ENCODE results near the gene CX3CR1.
"Not testable (repeated sequence)": the region's sequence is repeated elsewhere in the genome, so short reads cannot be mapped to it uniquely, and the experiment has no call there.

The CX3CR1 gene

GRCh38 chr3:39279745-39280517, at the start of gene CX3CR1:
Gene CX3CR1 (minus strand): TSS chr3:39280036. CDS start chr3:39266509, 13,527 bp downstream.
- Histone ChIP-seq H3K4me1 (ENCODE audit: control insufficient read depth, insufficient read depth, low read length) (no peaks in the 10 kb centered on the region), H3K27me3 (ENCODE audit: control insufficient read depth, insufficient read depth, low read length) (no peaks in the 10 kb centered on the region), H3K36me3 (ENCODE audit: control insufficient read depth, insufficient read depth, low read length) (no peaks in the 10 kb centered on the region), H3K9me3 (ENCODE audit: control insufficient read depth, insufficient read depth, low read length) (no peaks in the 10 kb centered on the region), H3K4me3 (ENCODE audit: low read depth, low read length) (no peak within 1 kb of the TSS), H3K9ac (ENCODE audit: low read depth, low read length) (no peak within 1 kb of the TSS), H3K27ac (ENCODE audit: low read depth, low read length) (no peak within 1 kb of the TSS)

- Histone ChIP-seq H3K36me3 (ENCODE audit: control insufficient read depth, insufficient read depth, low read length) (no peaks in the 10 kb centered on the region), H3K4me1 (ENCODE audit: control insufficient read depth, insufficient read depth, low read length) (peaks cover 17% of the 10 kb centered on the region), H3K9me3 (ENCODE audit: control insufficient read depth, insufficient read depth, low read length) (no peaks in the 10 kb centered on the region), H3K27me3 (ENCODE audit: control insufficient read depth, insufficient read depth, low read length) (no peaks in the 10 kb centered on the region), H3K9ac (ENCODE audit: low read depth, low read length) (no peak within 1 kb of the TSS), H3K27ac (ENCODE audit: low read depth, low read length) (no peak within 1 kb of the TSS), H3K4me3 (ENCODE audit: low read depth, low read length) (no peak within 1 kb of the TSS)
Measured at GRCh38 chr3:39329493-39329892, 49.7 kb upstream of the CX3CR1 start, which contains the start of gene CCR8. Gene CCR8 (plus strand): TSS chr3:39329709. CDS start chr3:39332332, 2,623 bp downstream.

- Histone ChIP-seq H3K9me3 (ENCODE audit: control insufficient read depth, insufficient read depth, low read length) (no peaks in the 10 kb centered on the region), H3K27ac (ENCODE audit: low read depth, low read length) (no peak overlapping the region), H3K4me1 (ENCODE audit: control insufficient read depth, insufficient read depth, low read length) (peaks cover 22% of the 10 kb centered on the region), H3K9ac (ENCODE audit: low read depth, low read length) (no peak overlapping the region), H3K27me3 (ENCODE audit: control insufficient read depth, insufficient read depth, low read length) (no peaks in the 10 kb centered on the region), H3K4me3 (ENCODE audit: low read depth, low read length) (no peak overlapping the region), H3K36me3 (ENCODE audit: control insufficient read depth, insufficient read depth, low read length) (no peaks in the 10 kb centered on the region)
Measured at GRCh38 chr3:39327746-39328349, 48.0 kb upstream of the CX3CR1 start.

GRCh38 chr3:39327053-39327745, 47.4 kb upstream of the CX3CR1 start:
- no peak overlapping the region for H3K27ac ChIP-seq (ENCODE audit: low read depth, low read length)
- no peak overlapping the region for H3K9ac ChIP-seq (ENCODE audit: low read depth, low read length)
- no peak overlapping the region for H3K4me3 ChIP-seq (ENCODE audit: low read depth, low read length)
- no peaks in the 10 kb centered on the region for H3K27me3 ChIP-seq (ENCODE audit: control insufficient read depth, insufficient read depth, low read length)
- no peaks in the 10 kb centered on the region for H3K9me3 ChIP-seq (ENCODE audit: control insufficient read depth, insufficient read depth, low read length)
- peaks cover 22% of the 10 kb centered on the region for H3K4me1 ChIP-seq (ENCODE audit: control insufficient read depth, insufficient read depth, low read length)
- no peaks in the 10 kb centered on the region for H3K36me3 ChIP-seq (ENCODE audit: control insufficient read depth, insufficient read depth, low read length)

- no peak overlapping the region for H3K9ac ChIP-seq (ENCODE audit: low read depth, low read length)
Measured at GRCh38 chr3:39325236-39325635, 45.4 kb upstream of the CX3CR1 start.

GRCh38 chr3:39323494-39323893, 43.7 kb upstream of the CX3CR1 start:
- no peaks in the 10 kb centered on the region for H3K36me3 ChIP-seq (ENCODE audit: control insufficient read depth, insufficient read depth, low read length)
- H3K27me3 ChIP-seq (ENCODE audit: control insufficient read depth, insufficient read depth, low read length) = no peaks in the 10 kb centered on the region
- H3K9me3 ChIP-seq (ENCODE audit: control insufficient read depth, insufficient read depth, low read length) = no peaks in the 10 kb centered on the region
- H3K4me3 ChIP-seq (ENCODE audit: low read depth, low read length) = no peak overlapping the region
- no peak overlapping the region for H3K9ac ChIP-seq (ENCODE audit: low read depth, low read length)
- 0 out of 2 replicates have a peak, but pooled peaks cover 5% of the 10 kb centered on the region for H3K4me1 ChIP-seq (ENCODE audit: control insufficient read depth, insufficient read depth, low read length)
- no peak overlapping the region for H3K27ac ChIP-seq (ENCODE audit: low read depth, low read length)

More at GRCh38 chr3:39325236-39325635, 45.4 kb upstream of the CX3CR1 start:
- Histone ChIP-seq H3K27me3 (ENCODE audit: control insufficient read depth, insufficient read depth, low read length) (no peaks in the 10 kb centered on the region), H3K4me3 (ENCODE audit: low read depth, low read length) (no peak overlapping the region), H3K36me3 (ENCODE audit: control insufficient read depth, insufficient read depth, low read length) (no peaks in the 10 kb centered on the region), H3K9me3 (ENCODE audit: control insufficient read depth, insufficient read depth, low read length) (no peaks in the 10 kb centered on the region), H3K27ac (ENCODE audit: low read depth, low read length) (no peak overlapping the region), H3K4me1 (ENCODE audit: control insufficient read depth, insufficient read depth, low read length) (peaks cover 15% of the 10 kb centered on the region)

GRCh38 chr3:39322936-39323335, 43.1 kb upstream of the CX3CR1 start:
- H3K9ac ChIP-seq (ENCODE audit: low read depth, low read length) = no peak overlapping the region
- 0 out of 2 replicates have a peak, but pooled peaks cover 5% of the 10 kb centered on the region for H3K4me1 ChIP-seq (ENCODE audit: control insufficient read depth, insufficient read depth, low read length)
- H3K27ac ChIP-seq (ENCODE audit: low read depth, low read length) = no peak overlapping the region
- no peak overlapping the region for H3K4me3 ChIP-seq (ENCODE audit: low read depth, low read length)
- no peaks in the 10 kb centered on the region for H3K36me3 ChIP-seq (ENCODE audit: control insufficient read depth, insufficient read depth, low read length)
- no peaks in the 10 kb centered on the region for H3K9me3 ChIP-seq (ENCODE audit: control insufficient read depth, insufficient read depth, low read length)
- no peaks in the 10 kb centered on the region for H3K27me3 ChIP-seq (ENCODE audit: control insufficient read depth, insufficient read depth, low read length)

- H3K4me1 ChIP-seq (ENCODE audit: control insufficient read depth, insufficient read depth, low read length); H3K9me3 ChIP-seq (ENCODE audit: control insufficient read depth, insufficient read depth, low read length); H3K27ac ChIP-seq (ENCODE audit: low read depth, low read length); H3K4me3 ChIP-seq (ENCODE audit: low read depth, low read length); H3K27me3 ChIP-seq (ENCODE audit: control insufficient read depth, insufficient read depth, low read length); H3K9ac ChIP-seq (ENCODE audit: low read depth, low read length); H3K36me3 ChIP-seq (ENCODE audit: control insufficient read depth, insufficient read depth, low read length): not testable (repeated sequence)
Measured at GRCh38 chr3:39322209-39322715, 42.4 kb upstream of the CX3CR1 start.

GRCh38 chr3:39321574-39321983, 41.7 kb upstream of the CX3CR1 start:
- H3K4me3 ChIP-seq (ENCODE audit: low read depth, low read length); H3K36me3 ChIP-seq (ENCODE audit: control insufficient read depth, insufficient read depth, low read length); H3K27me3 ChIP-seq (ENCODE audit: control insufficient read depth, insufficient read depth, low read length); H3K9ac ChIP-seq (ENCODE audit: low read depth, low read length); H3K4me1 ChIP-seq (ENCODE audit: control insufficient read depth, insufficient read depth, low read length); H3K27ac ChIP-seq (ENCODE audit: low read depth, low read length); H3K9me3 ChIP-seq (ENCODE audit: control insufficient read depth, insufficient read depth, low read length): not testable (repeated sequence)

GRCh38 chr3:39319249-39319648, 39.4 kb upstream of the CX3CR1 start:
- H3K9me3 ChIP-seq (ENCODE audit: control insufficient read depth, insufficient read depth, low read length) = no peaks in the 10 kb centered on the region; the same call in 1 of the 2 replicates
- H3K4me3 ChIP-seq (ENCODE audit: low read depth, low read length) = no peak overlapping the region
- 0 out of 2 replicates have a peak, but pooled peaks cover 5% of the 10 kb centered on the region for H3K4me1 ChIP-seq (ENCODE audit: control insufficient read depth, insufficient read depth, low read length)
- no peaks in the 10 kb centered on the region for H3K27me3 ChIP-seq (ENCODE audit: control insufficient read depth, insufficient read depth, low read length)
- H3K27ac ChIP-seq (ENCODE audit: low read depth, low read length) = no peak overlapping the region
- no peak overlapping the region for H3K9ac ChIP-seq (ENCODE audit: low read depth, low read length)
- H3K36me3 ChIP-seq (ENCODE audit: control insufficient read depth, insufficient read depth, low read length) = no peaks in the 10 kb centered on the region

All from HUES48 (cell line).